Duodenal mucosa (tissue), 2 donors: ENCODE measurements around the gene CALN1.
"Not testable (repeated sequence)": the region's sequence is repeated elsewhere in the genome, so short reads cannot be mapped to it uniquely, and the experiment has no call there.

Experiments used
- H3K27ac ChIP-seq: one replicate; pipeline ENCODE4 v1.7.0; 2013; ENCODE audit warnings: low read depth, low read length
- H3K27me3 ChIP-seq, 2 donors: one replicate each; pipeline ENCODE4 v1.7.0; 2013; ENCODE audit warnings: low read length in 2 of 2, control low read depth in 1 of 2; ENCODE audit not compliant: insufficient read depth in 2 of 2, control insufficient read depth in 1 of 2
- H3K36me3 ChIP-seq, 2 donors: one replicate each; pipeline ENCODE4 v1.7.0; 2013; ENCODE audit warnings: low read length in 2 of 2, control low read depth in 1 of 2; ENCODE audit not compliant: insufficient read depth in 2 of 2, control insufficient read depth in 1 of 2
- H3K4me1 ChIP-seq, 2 donors: one replicate each; pipeline ENCODE4 v1.7.0; 2013; ENCODE audit warnings: low read length in 2 of 2, control low read depth in 1 of 2; ENCODE audit not compliant: insufficient read depth in 2 of 2, control insufficient read depth in 1 of 2
- H3K4me3 ChIP-seq, 2 donors: one replicate each; pipeline ENCODE4 v1.7.0; 2013; ENCODE audit warnings: low read length in 2 of 2, low read depth in 1 of 2
- H3K9ac ChIP-seq, 2 donors: one replicate each; pipeline ENCODE4 v1.7.0; 2013; ENCODE audit warnings: low read length in 2 of 2, low read depth in 1 of 2
- H3K9me3 ChIP-seq, 2 donors: one replicate each; pipeline ENCODE4 v1.7.0; 2013; ENCODE audit warnings: low read length in 2 of 2, control low read depth in 1 of 2; ENCODE audit not compliant: control insufficient read depth in 1 of 2

Gene CALN1

GRCh38 chr7:72362246-72362645, 49.9 kb downstream of the CALN1 start:
- H3K27me3 ChIP-seq, result no peaks in the 10 kb centered on the region
- H3K36me3 ChIP-seq, result no peaks in the 10 kb centered on the region
- H3K9me3 ChIP-seq, result no peaks in the 10 kb centered on the region
- H3K4me3 ChIP-seq, result no peak overlapping the region
- H3K9ac ChIP-seq, result no peak overlapping the region
- no peak overlapping the region for H3K27ac ChIP-seq
- no peaks in the 10 kb centered on the region for H3K4me1 ChIP-seq

- Histone ChIP-seq H3K36me3 (no peaks in the 10 kb centered on the region), H3K27me3 (no peaks in the 10 kb centered on the region), H3K4me1 (no peaks in the 10 kb centered on the region)
These were observed 66.9 kb downstream of the CALN1 start for GRCh38 chr7:72345208-72345727.

GRCh38 chr7:72343991-72344390, 68.1 kb downstream of the CALN1 start:
- H3K27me3 ChIP-seq, result no peaks in the 10 kb centered on the region
- H3K9me3 ChIP-seq, result no peaks in the 10 kb centered on the region
- H3K36me3 ChIP-seq, result no peaks in the 10 kb centered on the region
- H3K9ac ChIP-seq, result no peak overlapping the region
- H3K4me1 ChIP-seq, result no peaks in the 10 kb centered on the region
- H3K4me3 ChIP-seq, result no peak overlapping the region
- no peak overlapping the region for H3K27ac ChIP-seq

More at GRCh38 chr7:72345208-72345727, 66.9 kb downstream of the CALN1 start:
- H3K9me3 ChIP-seq, result no peaks in the 10 kb centered on the region
- H3K9ac ChIP-seq, result no peak overlapping the region
- H3K4me3 ChIP-seq, result no peak overlapping the region
- no peak overlapping the region for H3K27ac ChIP-seq

- not testable (repeated sequence) for H3K4me3 ChIP-seq, H3K27me3 ChIP-seq, H3K9ac ChIP-seq, H3K36me3 ChIP-seq, H3K27ac ChIP-seq, H3K9me3 ChIP-seq, H3K4me1 ChIP-seq
These were observed 68.8 kb downstream of the CALN1 start for GRCh38 chr7:72343354-72343753.

DNA sequence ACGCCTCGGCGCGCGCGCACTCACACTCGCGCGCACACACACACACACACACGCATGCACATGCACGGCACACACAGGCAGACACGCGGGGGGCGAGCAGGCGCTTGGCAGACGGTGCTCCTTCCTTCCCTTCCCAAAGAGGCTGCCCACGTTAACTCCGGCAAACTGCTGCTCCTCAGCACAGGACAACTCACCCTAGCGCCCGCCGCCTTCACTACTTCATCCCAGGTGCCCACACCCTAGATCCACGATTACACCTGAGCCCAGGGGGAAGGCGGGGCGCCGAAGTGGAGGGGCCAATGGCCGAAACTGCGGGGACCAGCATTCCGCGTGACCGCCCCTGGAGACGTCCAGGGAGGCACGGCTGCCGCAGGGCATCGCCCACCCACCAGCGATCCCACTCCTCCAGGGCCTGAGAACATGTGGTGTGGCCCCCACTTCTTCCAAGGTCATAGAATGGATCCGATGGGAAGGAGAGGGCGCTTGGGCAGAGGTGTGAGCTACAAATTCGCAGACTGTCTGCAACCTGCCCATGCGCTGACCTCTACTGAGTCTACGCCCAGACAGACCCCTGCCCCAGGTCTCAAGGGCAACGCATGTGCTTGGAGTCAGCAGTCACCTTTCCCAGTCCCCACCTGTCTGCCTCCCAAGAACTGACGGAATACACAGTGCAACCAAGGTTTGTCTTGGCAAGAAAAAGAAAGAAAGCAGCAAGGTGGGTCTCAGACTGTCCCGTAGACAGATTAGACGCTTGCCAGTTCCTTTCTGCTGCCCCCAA, 74.6 kb downstream of the CALN1 start:
- Histone ChIP-seq H3K27me3 (peaks cover 0 to 4% of the 10 kb centered on the region in 2 donors), H3K36me3 (no peaks in the 10 kb centered on the region), H3K27ac (no peak overlapping the region), H3K9me3 (peaks cover 0 to 5% of the 10 kb centered on the region in 2 donors), H3K9ac (no peak overlapping the region), H3K4me1 (no peaks in the 10 kb centered on the region), H3K4me3 (no peak overlapping the region)

GRCh38 chr7:72336632-72337389, 75.3 kb downstream of the CALN1 start:
- H3K4me1 ChIP-seq, result no peaks in the 10 kb centered on the region
- H3K4me3 ChIP-seq, result no peak overlapping the region
- H3K9me3 ChIP-seq, result peaks cover 0 to 11% of the 10 kb centered on the region in 2 donors
- H3K36me3 ChIP-seq, result no peaks in the 10 kb centered on the region
- no peak overlapping the region for H3K9ac ChIP-seq
- no peak overlapping the region for H3K27ac ChIP-seq
- peaks cover 0 to 4% of the 10 kb centered on the region in 2 donors for H3K27me3 ChIP-seq

DNA sequence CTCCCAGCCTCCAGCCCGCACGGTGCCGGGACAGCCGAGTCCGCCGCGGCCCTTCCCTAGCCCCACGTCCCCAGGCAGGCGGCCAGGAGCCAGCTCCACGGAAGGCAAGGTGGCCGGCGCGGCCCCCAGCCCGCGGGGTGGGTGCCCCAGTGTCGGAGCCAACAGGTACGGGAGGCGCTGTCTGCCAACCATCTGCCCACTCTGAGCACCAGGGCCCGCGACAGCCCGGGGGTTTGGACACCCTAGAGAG, 75.8 kb downstream of the CALN1 start:
- Histone ChIP-seq H3K27ac (no peak overlapping the region), H3K27me3 (peaks cover 0 to 4% of the 10 kb centered on the region in 2 donors)

GRCh38 chr7:72335561-72336381, 76.4 kb downstream of the CALN1 start:
- Histone ChIP-seq H3K4me1 (no peaks in the 10 kb centered on the region), H3K27ac (no peak overlapping the region), H3K4me3 (no peak overlapping the region), H3K9ac (no peak overlapping the region), H3K27me3 (peaks cover 0 to 4% of the 10 kb centered on the region in 2 donors), H3K36me3 (no peaks in the 10 kb centered on the region), H3K9me3 (peaks cover 0 to 11% of the 10 kb centered on the region in 2 donors)

More for the DNA sequence above, 75.8 kb downstream of the CALN1 start:
- no peak overlapping the region for H3K4me3 ChIP-seq
- peaks cover 0 to 11% of the 10 kb centered on the region in 2 donors for H3K9me3 ChIP-seq
- no peaks in the 10 kb centered on the region for H3K4me1 ChIP-seq
- H3K9ac ChIP-seq, result no peak overlapping the region
- no peaks in the 10 kb centered on the region for H3K36me3 ChIP-seq

GRCh38 chr7:72334698-72335097, 77.4 kb downstream of the CALN1 start:
- Histone ChIP-seq H3K36me3 (no peaks in the 10 kb centered on the region), H3K4me3 (no peak overlapping the region), H3K27me3 (peaks cover 0 to 4% of the 10 kb centered on the region in 2 donors), H3K9me3 (peaks cover 0 to 11% of the 10 kb centered on the region in 2 donors), H3K4me1 (no peaks in the 10 kb centered on the region), H3K27ac (no peak overlapping the region), H3K9ac (no peak overlapping the region)

GRCh38 chr7:72334066-72334465, 78.1 kb downstream of the CALN1 start:
- H3K4me1 ChIP-seq, result no peaks in the 10 kb centered on the region
- no peak overlapping the region for H3K4me3 ChIP-seq
- no peak overlapping the region for H3K27ac ChIP-seq
- peaks cover 0 to 4% of the 10 kb centered on the region in 2 donors for H3K27me3 ChIP-seq
- no peak overlapping the region for H3K9ac ChIP-seq
- no peaks in the 10 kb centered on the region for H3K36me3 ChIP-seq
- H3K9me3 ChIP-seq, result peaks cover 0 to 13% of the 10 kb centered on the region in 2 donors
